GM06990 (cell line): ENCODE data around the gene HOXA5.

Source experiments
- DNase-seq: peaks from one replicate; pipeline ENCODE4 v3.0.0-alpha.2; 2011; ENCODE audit not compliant: insufficient read length; ENCODE audit errors: extremely low read depth
- H3K27me3 ChIP-seq: replicated peaks from 2 replicates; pipeline ENCODE4 v1.6.0; 2011; ENCODE audit warnings: low read length; ENCODE audit not compliant: control insufficient read depth, insufficient read depth
- H3K36me3 ChIP-seq: 2 replicates; pipeline ENCODE4 v1.5.1; 2011; ENCODE audit warnings: low read length; ENCODE audit not compliant: control insufficient read depth, insufficient read depth
- H3K4me3 ChIP-seq: replicated peaks from 2 replicates; pipeline ENCODE4 v1.5.1; 2011; ENCODE audit warnings: low read depth, mild to moderate bottlenecking, control low read depth, low read length
- TF ChIP-seq, protein P1 (sequence below): IDR thresholded peaks from 2 replicates; pipeline ENCODE4 v1.5.1; 2011; ENCODE audit warnings: low read length, control low read depth, mild to moderate bottlenecking, inconsistent platforms; ENCODE audit not compliant: insufficient read depth, poor library complexity, severe bottlenecking

Gene HOXA5

DNA sequence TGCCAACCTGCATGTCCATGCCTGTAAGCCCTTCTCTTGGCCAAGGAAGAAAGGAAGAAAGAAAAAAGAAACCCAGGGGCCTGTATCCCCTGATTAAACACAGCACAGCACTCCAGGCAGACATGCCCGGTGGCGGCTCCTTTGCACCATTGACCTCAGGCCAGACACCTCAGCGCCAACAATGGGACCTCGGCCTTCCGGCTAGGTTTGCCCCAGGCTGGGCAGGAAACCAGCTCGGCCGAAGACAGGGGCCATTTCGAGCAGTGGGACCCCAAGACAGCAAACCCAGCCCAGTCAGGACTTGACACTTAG is 27.8 kb upstream of the HOXA5 start:
- H3K27me3 ChIP-seq: peaks cover 13% of the 10 kb centered on the region
- no peak for DNase-seq

GRCh38 chr7:27170426-27171324 is 27.2 kb upstream of the HOXA5 start:
- peaks cover 13% of the 10 kb centered on the region for H3K27me3 ChIP-seq
- no peak overlapping the region for H3K4me3 ChIP-seq
- TF ChIP-seq, protein P1, sequence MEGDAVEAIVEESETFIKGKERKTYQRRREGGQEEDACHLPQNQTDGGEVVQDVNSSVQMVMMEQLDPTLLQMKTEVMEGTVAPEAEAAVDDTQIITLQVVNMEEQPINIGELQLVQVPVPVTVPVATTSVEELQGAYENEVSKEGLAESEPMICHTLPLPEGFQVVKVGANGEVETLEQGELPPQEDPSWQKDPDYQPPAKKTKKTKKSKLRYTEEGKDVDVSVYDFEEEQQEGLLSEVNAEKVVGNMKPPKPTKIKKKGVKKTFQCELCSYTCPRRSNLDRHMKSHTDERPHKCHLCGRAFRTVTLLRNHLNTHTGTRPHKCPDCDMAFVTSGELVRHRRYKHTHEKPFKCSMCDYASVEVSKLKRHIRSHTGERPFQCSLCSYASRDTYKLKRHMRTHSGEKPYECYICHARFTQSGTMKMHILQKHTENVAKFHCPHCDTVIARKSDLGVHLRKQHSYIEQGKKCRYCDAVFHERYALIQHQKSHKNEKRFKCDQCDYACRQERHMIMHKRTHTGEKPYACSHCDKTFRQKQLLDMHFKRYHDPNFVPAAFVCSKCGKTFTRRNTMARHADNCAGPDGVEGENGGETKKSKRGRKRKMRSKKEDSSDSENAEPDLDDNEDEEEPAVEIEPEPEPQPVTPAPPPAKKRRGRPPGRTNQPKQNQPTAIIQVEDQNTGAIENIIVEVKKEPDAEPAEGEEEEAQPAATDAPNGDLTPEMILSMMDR: no peak
- no peaks in the 10 kb centered on the region for H3K36me3 ChIP-seq
- no peak for DNase-seq

More for the DNA sequence above, 27.8 kb upstream of the HOXA5 start:
- TF ChIP-seq, protein P1: no peak
- Histone ChIP-seq H3K4me3 (no peak overlapping the region), H3K36me3 (no peaks in the 10 kb centered on the region)

DNA sequence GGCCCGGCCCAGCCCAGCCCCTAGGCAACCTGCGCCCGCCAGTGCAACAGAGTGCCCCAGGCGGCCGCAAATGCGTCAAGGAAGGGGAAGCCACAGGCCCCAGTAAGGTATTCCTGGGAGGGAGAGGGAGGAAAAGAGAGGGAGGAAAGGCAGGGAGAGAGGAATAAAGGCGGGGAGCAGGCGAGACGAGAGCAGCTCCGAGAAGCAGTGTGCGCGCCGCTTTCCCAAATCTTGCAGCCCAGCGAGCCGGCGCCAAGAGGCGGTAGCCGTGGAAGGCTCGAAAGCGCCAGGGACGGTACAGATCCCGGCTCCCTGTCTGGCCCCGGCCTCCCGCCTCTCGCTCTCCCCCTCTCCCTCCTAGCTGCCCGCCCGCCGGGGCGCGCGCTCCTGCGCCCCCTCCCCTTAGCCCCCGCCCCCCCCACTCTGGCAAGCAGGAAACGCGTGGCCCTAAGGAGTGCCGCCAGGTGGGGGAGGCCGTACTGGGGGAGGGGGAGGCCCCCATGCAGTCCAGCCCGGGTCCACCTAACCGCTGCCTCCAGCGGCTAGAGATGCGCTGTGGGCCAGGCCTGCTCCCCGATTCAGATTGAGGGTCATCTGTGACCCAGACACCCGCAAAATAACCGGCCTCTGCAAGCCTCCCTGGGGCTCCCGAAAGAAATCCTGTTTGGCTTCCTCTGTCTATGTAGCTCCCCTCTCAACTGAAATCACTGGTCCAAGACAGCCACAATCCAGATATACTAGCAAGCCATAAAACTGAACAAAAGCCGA is 26.4 kb upstream of the HOXA5 start:
- Histone ChIP-seq H3K4me3 (no peak overlapping the region), H3K27me3 (peaks cover 12% of the 10 kb centered on the region), H3K36me3 (no peaks in the 10 kb centered on the region)
- no peak for DNase-seq
- TF ChIP-seq, protein P1: no peak

- no peaks in the 10 kb centered on the region for H3K36me3 ChIP-seq
- no peak overlapping the region for H3K4me3 ChIP-seq
- DNase-seq: no peak
- TF ChIP-seq, protein P1: no peak
- peaks cover 9% of the 10 kb centered on the region for H3K27me3 ChIP-seq
Observed at GRCh38 chr7:27168265-27168947, 24.9 kb upstream of the HOXA5 start.

GRCh38 chr7:27167916-27168264 is 24.4 kb upstream of the HOXA5 start:
- DNase-seq: no peak
- no peak overlapping the region for H3K4me3 ChIP-seq
- H3K27me3 ChIP-seq: peaks cover 9% of the 10 kb centered on the region
- no peaks in the 10 kb centered on the region for H3K36me3 ChIP-seq
- TF ChIP-seq, protein P1: no peak
